Suprapubic skin (tissue), 4 donors: ENCODE measurements around the gene DPP9. TPM values are rescaled to one million over a fixed set of nuclear protein-coding genes. Genes with fewer than 3 reads are reported as not detected.

Experiments
- DNase-seq, 2 donors: peaks; one replicate each; pipeline ENCODE4 v3.0.0-alpha.2; 2019; ENCODE audit warnings: low spot score in 2 of 2
- H3K27ac ChIP-seq: fragments of 200-600 bp; sonication (generic); one replicate; pipeline ENCODE4 v1.5.1; 2019
- H3K27me3 ChIP-seq: fragments of 200-600 bp; sonication (generic); one replicate; pipeline ENCODE4 v1.5.1; 2019
- H3K36me3 ChIP-seq: fragments of 200-600 bp; sonication (generic); one replicate; pipeline ENCODE4 v1.5.1; 2019
- H3K4me1 ChIP-seq: fragments of 200-600 bp; sonication (generic); one replicate; pipeline ENCODE4 v1.5.1; 2019
- H3K4me3 ChIP-seq: fragments of 200-600 bp; sonication (generic); one replicate; pipeline ENCODE4 v1.5.1; 2019; ENCODE audit warnings: mild to moderate bottlenecking
- H3K9me3 ChIP-seq: fragments of 200-600 bp; sonication (generic); one replicate; pipeline ENCODE4 v1.5.1; 2019
- EP300 ChIP-seq: sonication (generic); formaldehyde crosslinking; IDR thresholded peaks from one replicate; pipeline ENCODE4 v1.6.1; 2017; ENCODE audit warnings: antibody characterized with exemption
- POLR2A ChIP-seq, 2 donors: fragments of 450-650 bp; IDR thresholded peaks; one replicate each; pipeline ENCODE4 v1.6.1; 2017; ENCODE audit warnings: antibody characterized with exemption in 2 of 2, mild to moderate bottlenecking in 2 of 2, moderate library complexity in 2 of 2
- POLR2AphosphoS5 ChIP-seq, 3 donors: sonication (generic); formaldehyde crosslinking; IDR thresholded peaks; one replicate each; pipeline ENCODE4 v1.6.1; 2017; ENCODE audit warnings: antibody characterized with exemption in 3 of 3
- WGBS: methylation state at CpG from one replicate; pipeline ENCODE4 v1.1.5; 2018; 5-methylcytosine and 5-hydroxymethylcytosine counted together
- total RNA-seq, 4 donors: library from RNA; depleted of rRNA; stranded (reverse); fragments of >200 nt; gene quantifications; one replicate each; pipeline ENCODE4 v1.1.0, GENCODE V29; 2016
- TF ChIP-seq, protein P1 (sequence below), 2 donors: fragments of 200-600 bp in 1 of 2; fragments of 450-650 bp in 1 of 2; sonication (generic) in 1 of 2; IDR thresholded peaks; one replicate each; pipeline ENCODE4 v1.5.1; 2016 to 2019; ENCODE audit warnings: antibody characterized with exemption in 2 of 2, mild to moderate bottlenecking in 1 of 2, moderate library complexity in 1 of 2

DPP9 gene
- total RNA-seq, 4 donors from 2014 or later, result 51.2 to 126 (median 84.1) TPM

DNA sequence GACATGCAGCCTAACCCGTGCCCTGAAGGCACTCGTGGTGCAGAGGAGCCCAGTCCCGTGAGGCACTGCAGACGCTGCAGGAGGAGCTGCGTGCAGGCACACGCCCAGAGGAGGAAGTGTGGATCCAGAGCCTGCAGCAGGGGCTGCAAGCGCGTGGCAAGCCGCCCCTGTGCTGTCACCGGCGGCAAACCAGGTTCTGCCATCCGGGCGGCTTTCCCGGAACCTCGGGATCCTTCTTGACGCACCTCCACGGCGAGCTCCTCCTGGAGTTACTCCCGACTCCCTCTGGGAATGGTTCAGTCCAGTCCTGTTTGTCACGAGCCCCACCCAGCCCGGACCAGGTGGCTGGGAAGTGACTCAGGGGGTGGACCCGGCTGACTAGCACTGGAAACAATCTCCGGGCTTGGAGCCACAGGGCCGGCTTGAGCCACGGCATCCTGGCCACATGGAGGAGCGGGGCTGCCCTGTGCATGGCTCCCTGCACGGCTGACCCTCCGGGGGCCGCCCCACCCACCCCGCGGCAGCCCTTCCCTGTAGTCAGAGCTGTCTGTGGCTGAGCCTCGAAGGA, 10.2 kb downstream of the DPP9 start:
- H3K36me3 ChIP-seq, result peaks cover 79% of the 10 kb centered on the region
- peak overlapping the region; percentile 21 for H3K4me3 ChIP-seq
- H3K9me3 ChIP-seq, result no peaks in the 10 kb centered on the region
- TF ChIP-seq POLR2AphosphoS5 (IDR thresholded peaks at IDR 0.05), result peak in 2 of 3 donors; percentile 74 to 84
- no peak for TF ChIP-seq POLR2A (IDR thresholded peaks at IDR 0.05)
- no peak for TF ChIP-seq EP300
- TF ChIP-seq, protein P1, sequence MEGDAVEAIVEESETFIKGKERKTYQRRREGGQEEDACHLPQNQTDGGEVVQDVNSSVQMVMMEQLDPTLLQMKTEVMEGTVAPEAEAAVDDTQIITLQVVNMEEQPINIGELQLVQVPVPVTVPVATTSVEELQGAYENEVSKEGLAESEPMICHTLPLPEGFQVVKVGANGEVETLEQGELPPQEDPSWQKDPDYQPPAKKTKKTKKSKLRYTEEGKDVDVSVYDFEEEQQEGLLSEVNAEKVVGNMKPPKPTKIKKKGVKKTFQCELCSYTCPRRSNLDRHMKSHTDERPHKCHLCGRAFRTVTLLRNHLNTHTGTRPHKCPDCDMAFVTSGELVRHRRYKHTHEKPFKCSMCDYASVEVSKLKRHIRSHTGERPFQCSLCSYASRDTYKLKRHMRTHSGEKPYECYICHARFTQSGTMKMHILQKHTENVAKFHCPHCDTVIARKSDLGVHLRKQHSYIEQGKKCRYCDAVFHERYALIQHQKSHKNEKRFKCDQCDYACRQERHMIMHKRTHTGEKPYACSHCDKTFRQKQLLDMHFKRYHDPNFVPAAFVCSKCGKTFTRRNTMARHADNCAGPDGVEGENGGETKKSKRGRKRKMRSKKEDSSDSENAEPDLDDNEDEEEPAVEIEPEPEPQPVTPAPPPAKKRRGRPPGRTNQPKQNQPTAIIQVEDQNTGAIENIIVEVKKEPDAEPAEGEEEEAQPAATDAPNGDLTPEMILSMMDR (IDR thresholded peaks at IDR 0.05), result no peak
- 40% methylated on average over 2 of the region's 32 CpGs for WGBS
- H3K27me3 ChIP-seq, result no peaks in the 10 kb centered on the region
- DNase-seq, result peak; percentile 92 to 93
- peak overlapping the region; percentile 91 for H3K27ac ChIP-seq
- peaks cover 53% of the 10 kb centered on the region for H3K4me1 ChIP-seq

DNA sequence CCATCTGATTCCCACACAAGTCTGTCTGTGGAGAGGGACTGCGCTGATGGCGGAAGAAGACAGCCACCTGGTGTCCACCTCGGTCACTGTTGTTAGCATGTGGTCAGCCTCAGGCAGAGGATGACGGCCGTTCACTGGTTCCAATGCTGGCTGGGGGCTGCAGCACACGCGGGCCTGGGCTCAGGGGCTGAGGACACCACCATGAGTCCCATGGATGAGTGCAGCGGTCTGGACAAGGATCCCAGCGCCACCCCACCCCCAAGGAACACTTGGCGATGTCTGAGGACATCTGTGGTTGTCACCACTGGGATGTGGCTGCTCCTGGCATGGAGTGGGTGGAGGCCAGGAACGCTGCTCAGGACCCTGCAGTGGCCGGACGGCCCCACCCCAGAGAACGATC, 10.9 kb downstream of the DPP9 start:
- H3K4me1 ChIP-seq, result peaks cover 57% of the 10 kb centered on the region
- H3K27ac ChIP-seq, result peak overlapping the region; percentile 91
- no peaks in the 10 kb centered on the region for H3K27me3 ChIP-seq
- no peak for TF ChIP-seq EP300
- TF ChIP-seq, protein P1 (IDR thresholded peaks at IDR 0.05), result no peak
- TF ChIP-seq POLR2A (IDR thresholded peaks at IDR 0.05), result no peak
- TF ChIP-seq POLR2AphosphoS5 (IDR thresholded peaks at IDR 0.05), result no peak
- H3K36me3 ChIP-seq, result peaks cover 72% of the 10 kb centered on the region
- H3K9me3 ChIP-seq, result no peaks in the 10 kb centered on the region
- peak overlapping the region; percentile 21 for H3K4me3 ChIP-seq
- 89% methylated on average over 7 of the region's 14 CpGs for WGBS
- DNase-seq, result no peak

DNA sequence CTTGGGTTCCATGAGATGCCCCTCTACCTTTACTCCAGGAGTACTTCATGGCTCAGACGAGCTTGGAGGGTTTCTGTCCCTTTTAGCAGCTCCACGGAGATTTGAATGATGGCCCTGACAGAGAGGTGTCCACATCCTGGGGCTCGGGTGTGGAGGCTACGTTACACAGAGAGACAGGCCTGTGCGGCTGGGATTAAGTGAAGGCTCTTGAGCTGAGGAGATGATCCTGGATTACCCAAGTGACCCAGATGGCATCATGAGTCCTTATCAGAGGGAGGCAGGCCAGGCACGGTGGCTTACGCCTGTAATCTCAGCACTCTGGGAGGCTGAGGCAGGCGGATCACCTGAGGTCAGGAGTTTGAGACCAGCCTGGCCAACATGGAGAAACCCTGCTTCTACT, 12.4 kb downstream of the DPP9 start:
- Histone ChIP-seq H3K9me3 (no peaks in the 10 kb centered on the region), H3K36me3 (peaks cover 57% of the 10 kb centered on the region), H3K4me1 (peaks cover 61% of the 10 kb centered on the region), H3K4me3 (no peak overlapping the region), H3K27me3 (no peaks in the 10 kb centered on the region), H3K27ac (no peak overlapping the region)
- 96% methylated on average over 8 of the region's 8 CpGs for WGBS
- no peak for DNase-seq
- TF ChIP-seq EP300, result no peak
- TF ChIP-seq POLR2AphosphoS5 (IDR thresholded peaks at IDR 0.05), result no peak
- TF ChIP-seq, protein P1 (IDR thresholded peaks at IDR 0.05), result no peak
- TF ChIP-seq POLR2A (IDR thresholded peaks at IDR 0.05), result no peak

DNA sequence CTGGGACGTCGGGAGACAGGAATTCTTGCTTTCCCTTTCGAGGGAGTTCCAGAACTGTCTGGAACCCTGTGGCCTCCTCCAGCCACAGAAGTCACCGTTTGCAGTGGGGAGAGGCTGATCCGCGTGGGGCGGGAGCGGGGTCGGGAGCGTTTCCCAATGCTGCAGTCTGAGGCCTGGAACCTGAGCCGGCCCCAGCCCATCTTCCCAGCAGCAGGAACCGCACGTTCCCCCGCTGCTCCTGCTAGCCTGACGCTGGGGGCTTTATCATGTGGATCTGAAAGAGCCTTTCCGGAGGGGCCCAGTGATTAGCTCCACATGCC, 13.4 kb downstream of the DPP9 start:
- H3K27me3 ChIP-seq, result no peaks in the 10 kb centered on the region
- no peak for DNase-seq
- peaks cover 60% of the 10 kb centered on the region for H3K4me1 ChIP-seq
- TF ChIP-seq EP300 (no peak), POLR2AphosphoS5 (IDR thresholded peaks at IDR 0.05) (no peak), POLR2A (IDR thresholded peaks at IDR 0.05) (no peak)
- TF ChIP-seq, protein P1 (IDR thresholded peaks at IDR 0.05), result no peak
- no peaks in the 10 kb centered on the region for H3K9me3 ChIP-seq
- peak overlapping the region; percentile 12 for H3K27ac ChIP-seq
- no peak overlapping the region for H3K4me3 ChIP-seq
- WGBS, result no CpG with 5 or more reads among the region's 16 CpGs
- peaks cover 52% of the 10 kb centered on the region for H3K36me3 ChIP-seq

DNA sequence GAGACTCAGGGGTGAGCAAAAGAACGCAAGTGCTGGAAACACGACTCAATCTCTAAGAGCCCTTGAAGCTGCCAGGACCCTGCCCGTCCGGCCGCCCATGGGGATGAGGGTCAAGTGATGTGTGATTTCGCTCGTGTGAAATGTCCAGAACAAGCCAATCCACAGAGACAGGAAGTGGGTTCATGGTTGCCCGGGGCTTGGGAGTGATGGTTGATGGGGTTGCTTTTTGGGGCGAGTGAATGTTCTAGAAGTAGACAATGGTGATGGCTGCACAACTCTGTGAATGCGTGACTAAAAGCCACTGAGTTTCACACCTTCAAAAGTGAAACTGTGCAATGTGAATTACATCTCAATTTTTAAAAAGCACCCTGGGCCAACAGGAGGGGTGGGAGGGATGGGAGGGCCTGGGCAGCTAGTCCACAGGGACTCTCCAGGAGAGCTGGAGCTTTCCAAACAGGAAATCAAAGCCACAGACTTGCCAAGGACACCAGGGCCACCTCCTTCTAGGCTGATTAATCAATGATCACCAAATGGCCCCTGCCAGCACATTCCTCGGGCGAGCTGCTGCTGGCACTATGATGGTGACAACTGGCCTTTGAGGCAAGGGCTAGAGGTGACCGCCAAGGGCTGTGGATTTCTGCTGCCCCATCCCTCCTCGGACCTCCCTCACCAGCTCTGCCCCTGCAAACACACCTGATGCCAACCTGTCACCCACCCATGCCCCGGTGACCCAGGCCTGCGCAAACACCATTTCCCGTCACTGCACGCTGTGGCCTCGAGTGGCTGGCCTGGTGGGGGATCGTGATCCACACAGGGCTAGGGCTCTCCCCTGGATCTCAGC, 14.0 kb downstream of the DPP9 start:
- no peak overlapping the region for H3K4me3 ChIP-seq
- 83% methylated on average over 20 of the region's 20 CpGs for WGBS
- H3K4me1 ChIP-seq, result peaks cover 57% of the 10 kb centered on the region
- peaks cover 56% of the 10 kb centered on the region for H3K36me3 ChIP-seq
- TF ChIP-seq EP300 (no peak), POLR2A (IDR thresholded peaks at IDR 0.05) (no peak), POLR2AphosphoS5 (IDR thresholded peaks at IDR 0.05) (no peak)
- TF ChIP-seq, protein P1 (IDR thresholded peaks at IDR 0.05), result no peak
- H3K9me3 ChIP-seq, result no peaks in the 10 kb centered on the region
- H3K27me3 ChIP-seq, result no peaks in the 10 kb centered on the region
- H3K27ac ChIP-seq, result peak overlapping the region; percentile 12
- no peak for DNase-seq
